AG04449 (cell line): ENCODE data around the gene KIF26B.

ENCODE experiments used
- CTCF ChIA-PET: fragments of 350-600 bp; formaldehyde crosslinking; extraction: SDS; loops from one replicate; lab custom pipeline; 2021; ENCODE audit warnings: antibody characterized with exemption; lab: Yijun Ruan, JAX
- POLR2A ChIA-PET: fragments of 400-600, 350-600 bp; formaldehyde crosslinking; extraction: SDS; loops from one replicate; lab custom pipeline; 2020; ENCODE audit warnings: antibody characterized with exemption, inconsistent platforms; lab: Yijun Ruan, JAX
- DNase-seq: peaks from one replicate; pipeline ENCODE4 v3.0.0-alpha.2; 2010; ENCODE audit warnings: low read depth, low spot score
- H3K4me3 ChIP-seq: 2 replicates; pipeline ENCODE4 v1.5.1; 2011; ENCODE audit warnings: low read depth, mild to moderate bottlenecking, control low read depth, low read length
- CTCF ChIP-seq: IDR thresholded peaks from one replicate; pipeline ENCODE4 v1.5.1; 2011; ENCODE audit warnings: mild to moderate bottlenecking, moderate library complexity, low read length, control low read depth, inconsistent platforms; ENCODE audit not compliant: insufficient read depth; ENCODE audit errors: missing control alignments

KIF26B gene

GRCh38 chr1:245648749-245649522 lies 494.2 kb downstream of the KIF26B start:
- no peak for TF ChIP-seq CTCF
- POLR2A ChIA-PET: no interaction called here
- no peak for DNase-seq
- CTCF ChIA-PET: no interaction called here
- H3K4me3 ChIP-seq: no peak overlapping the region

- no peak for TF ChIP-seq CTCF
- ChIA-PET POLR2A (no interaction called here), CTCF (no interaction called here)
- H3K4me3 ChIP-seq: no peak overlapping the region
- DNase-seq: no peak
Measured at GRCh38 chr1:245649666-245650065, 494.9 kb downstream of the KIF26B start.

GRCh38 chr1:245650441-245650960 lies 495.7 kb downstream of the KIF26B start:
- ChIA-PET POLR2A (no interaction called here), CTCF (no interaction called here)
- no peak for TF ChIP-seq CTCF
- DNase-seq: no peak
- no peak overlapping the region for H3K4me3 ChIP-seq

- no peak for DNase-seq
- H3K4me3 ChIP-seq: no peak overlapping the region
- no peak for TF ChIP-seq CTCF
- ChIA-PET CTCF (no interaction called here), POLR2A (no interaction called here)
Measured at GRCh38 chr1:245651093-245651492, 496.3 kb downstream of the KIF26B start.

- ChIA-PET POLR2A (no interaction called here), CTCF (no interaction called here)
- TF ChIP-seq CTCF: no peak
Measured at GRCh38 chr1:245652116-245652515, 497.3 kb downstream of the KIF26B start.

GRCh38 chr1:245652660-245653427 lies 498.1 kb downstream of the KIF26B start:
- POLR2A ChIA-PET: no interaction called here
- no peak overlapping the region for H3K4me3 ChIP-seq
- no peak for DNase-seq
- CTCF ChIA-PET: no interaction called here
- TF ChIP-seq CTCF: no peak

More at GRCh38 chr1:245652116-245652515, 497.3 kb downstream of the KIF26B start:
- no peak overlapping the region for H3K4me3 ChIP-seq
- DNase-seq: no peak
